Measurements from ENCODE around the gene SIL1. TPM values are rescaled to one million over a fixed set of nuclear protein-coding genes. Genes with fewer than 3 reads are reported as not detected.

Gene SIL1
- total and polyA plus RNA-seq, 9 of the 15 experiments (the other 6 are each of a cell fraction or from before 2014, with no cell fraction given), result 1.3 to 30.5 (median 18.1) TPM

DNA sequence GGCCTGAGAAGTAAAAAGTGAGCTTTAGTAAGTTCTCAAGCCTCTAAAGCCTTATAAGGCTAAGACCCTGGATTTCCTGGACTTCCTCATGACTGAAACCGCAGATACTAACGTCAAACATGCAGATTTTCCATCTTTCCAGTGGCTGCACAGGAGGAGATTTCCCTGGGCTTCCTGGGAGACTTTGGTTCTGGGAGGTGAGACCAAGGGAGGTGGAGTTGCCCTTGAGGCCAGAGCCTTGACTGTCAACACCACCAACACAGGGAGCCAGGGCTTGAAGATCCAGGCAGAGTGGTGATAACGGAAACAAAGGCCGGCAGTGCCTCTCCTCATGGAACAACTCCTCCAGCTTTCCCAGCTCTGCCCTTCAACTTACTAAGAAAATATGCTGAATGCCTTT, 178.3 kb downstream of the SIL1 start (continued):
- no peak for TF ChIP-seq ERF (CRISPR knock-in tag; IDR thresholded peaks at IDR 0.05)

DNA sequence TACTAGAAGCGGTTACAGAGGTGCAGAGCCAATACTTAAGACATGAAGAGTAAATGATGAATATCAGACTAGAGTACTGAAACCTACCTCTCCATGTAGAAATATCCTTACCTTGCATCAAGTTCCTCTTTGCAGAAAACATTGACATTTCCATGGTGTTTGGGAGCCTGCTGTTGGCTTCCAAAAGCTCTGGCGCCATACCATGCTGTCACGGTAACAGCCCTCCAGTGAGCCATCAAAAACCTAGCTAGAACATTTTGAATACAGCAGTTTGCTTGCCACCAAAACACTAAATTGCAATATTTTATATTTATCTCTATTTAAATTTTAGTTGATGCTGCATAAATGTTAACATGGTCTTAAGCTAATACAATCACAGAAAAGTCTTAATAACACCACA, 179.0 kb downstream of the SIL1 start:
- BruUV-seq (replicated peaks), result no TSS peak
- no peaks in the 10 kb centered on the region for H4K20me1 ChIP-seq (replicated peaks; ENCODE audit: control insufficient read depth, insufficient read depth, low read length)
- WGBS (ENCODE audit: insufficient coverage, low coverage, missing lambda C conversion rate), result 90% methylated on average over 3 of the region's 3 CpGs
- TF ChIP-seq ZNF57 (CRISPR knock-in tag; IDR thresholded peaks at IDR 0.05), result no peak
- TF ChIP-seq ZNF436 (CRISPR knock-in tag; IDR thresholded peaks at IDR 0.05), result no peak
- TF ChIP-seq EWSR1 (IDR thresholded peaks at IDR 0.05; ENCODE audit: borderline replicate concordance, low read depth, partially characterized antibody), result no peak
- no peak for TF ChIP-seq POLR2AphosphoS5 (IDR thresholded peaks at IDR 0.05; ENCODE audit: control insufficient read depth, insufficient read depth, low read depth, low read length)
- no peak for TF ChIP-seq MCM7 (IDR thresholded peaks at IDR 0.05)
- TF ChIP-seq, protein P1, sequence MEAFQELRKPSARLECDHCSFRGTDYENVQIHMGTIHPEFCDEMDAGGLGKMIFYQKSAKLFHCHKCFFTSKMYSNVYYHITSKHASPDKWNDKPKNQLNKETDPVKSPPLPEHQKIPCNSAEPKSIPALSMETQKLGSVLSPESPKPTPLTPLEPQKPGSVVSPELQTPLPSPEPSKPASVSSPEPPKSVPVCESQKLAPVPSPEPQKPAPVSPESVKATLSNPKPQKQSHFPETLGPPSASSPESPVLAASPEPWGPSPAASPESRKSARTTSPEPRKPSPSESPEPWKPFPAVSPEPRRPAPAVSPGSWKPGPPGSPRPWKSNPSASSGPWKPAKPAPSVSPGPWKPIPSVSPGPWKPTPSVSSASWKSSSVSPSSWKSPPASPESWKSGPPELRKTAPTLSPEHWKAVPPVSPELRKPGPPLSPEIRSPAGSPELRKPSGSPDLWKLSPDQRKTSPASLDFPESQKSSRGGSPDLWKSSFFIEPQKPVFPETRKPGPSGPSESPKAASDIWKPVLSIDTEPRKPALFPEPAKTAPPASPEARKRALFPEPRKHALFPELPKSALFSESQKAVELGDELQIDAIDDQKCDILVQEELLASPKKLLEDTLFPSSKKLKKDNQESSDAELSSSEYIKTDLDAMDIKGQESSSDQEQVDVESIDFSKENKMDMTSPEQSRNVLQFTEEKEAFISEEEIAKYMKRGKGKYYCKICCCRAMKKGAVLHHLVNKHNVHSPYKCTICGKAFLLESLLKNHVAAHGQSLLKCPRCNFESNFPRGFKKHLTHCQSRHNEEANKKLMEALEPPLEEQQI (IDR thresholded peaks at IDR 0.05), result no peak
- TF ChIP-seq, protein P2, sequence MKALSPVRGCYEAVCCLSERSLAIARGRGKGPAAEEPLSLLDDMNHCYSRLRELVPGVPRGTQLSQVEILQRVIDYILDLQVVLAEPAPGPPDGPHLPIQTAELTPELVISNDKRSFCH (CRISPR knock-in tag; IDR thresholded peaks at IDR 0.05), result no peak
- TF ChIP-seq, protein P2 (tag; IDR thresholded peaks at IDR 0.05), result no peak
- no peak for TF ChIP-seq KDM4B (IDR thresholded peaks at IDR 0.05; ENCODE audit: borderline replicate concordance in 2 of 2, low read depth in 1 of 2)
- TF ChIP-seq, protein P3, sequence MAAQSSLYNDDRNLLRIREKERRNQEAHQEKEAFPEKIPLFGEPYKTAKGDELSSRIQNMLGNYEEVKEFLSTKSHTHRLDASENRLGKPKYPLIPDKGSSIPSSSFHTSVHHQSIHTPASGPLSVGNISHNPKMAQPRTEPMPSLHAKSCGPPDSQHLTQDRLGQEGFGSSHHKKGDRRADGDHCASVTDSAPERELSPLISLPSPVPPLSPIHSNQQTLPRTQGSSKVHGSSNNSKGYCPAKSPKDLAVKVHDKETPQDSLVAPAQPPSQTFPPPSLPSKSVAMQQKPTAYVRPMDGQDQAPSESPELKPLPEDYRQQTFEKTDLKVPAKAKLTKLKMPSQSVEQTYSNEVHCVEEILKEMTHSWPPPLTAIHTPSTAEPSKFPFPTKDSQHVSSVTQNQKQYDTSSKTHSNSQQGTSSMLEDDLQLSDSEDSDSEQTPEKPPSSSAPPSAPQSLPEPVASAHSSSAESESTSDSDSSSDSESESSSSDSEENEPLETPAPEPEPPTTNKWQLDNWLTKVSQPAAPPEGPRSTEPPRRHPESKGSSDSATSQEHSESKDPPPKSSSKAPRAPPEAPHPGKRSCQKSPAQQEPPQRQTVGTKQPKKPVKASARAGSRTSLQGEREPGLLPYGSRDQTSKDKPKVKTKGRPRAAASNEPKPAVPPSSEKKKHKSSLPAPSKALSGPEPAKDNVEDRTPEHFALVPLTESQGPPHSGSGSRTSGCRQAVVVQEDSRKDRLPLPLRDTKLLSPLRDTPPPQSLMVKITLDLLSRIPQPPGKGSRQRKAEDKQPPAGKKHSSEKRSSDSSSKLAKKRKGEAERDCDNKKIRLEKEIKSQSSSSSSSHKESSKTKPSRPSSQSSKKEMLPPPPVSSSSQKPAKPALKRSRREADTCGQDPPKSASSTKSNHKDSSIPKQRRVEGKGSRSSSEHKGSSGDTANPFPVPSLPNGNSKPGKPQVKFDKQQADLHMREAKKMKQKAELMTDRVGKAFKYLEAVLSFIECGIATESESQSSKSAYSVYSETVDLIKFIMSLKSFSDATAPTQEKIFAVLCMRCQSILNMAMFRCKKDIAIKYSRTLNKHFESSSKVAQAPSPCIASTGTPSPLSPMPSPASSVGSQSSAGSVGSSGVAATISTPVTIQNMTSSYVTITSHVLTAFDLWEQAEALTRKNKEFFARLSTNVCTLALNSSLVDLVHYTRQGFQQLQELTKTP (IDR thresholded peaks at IDR 0.05; ENCODE audit: low read depth in 1 of 2, partially characterized antibody in 2 of 2), result no peak
- TF ChIP-seq, protein P4, sequence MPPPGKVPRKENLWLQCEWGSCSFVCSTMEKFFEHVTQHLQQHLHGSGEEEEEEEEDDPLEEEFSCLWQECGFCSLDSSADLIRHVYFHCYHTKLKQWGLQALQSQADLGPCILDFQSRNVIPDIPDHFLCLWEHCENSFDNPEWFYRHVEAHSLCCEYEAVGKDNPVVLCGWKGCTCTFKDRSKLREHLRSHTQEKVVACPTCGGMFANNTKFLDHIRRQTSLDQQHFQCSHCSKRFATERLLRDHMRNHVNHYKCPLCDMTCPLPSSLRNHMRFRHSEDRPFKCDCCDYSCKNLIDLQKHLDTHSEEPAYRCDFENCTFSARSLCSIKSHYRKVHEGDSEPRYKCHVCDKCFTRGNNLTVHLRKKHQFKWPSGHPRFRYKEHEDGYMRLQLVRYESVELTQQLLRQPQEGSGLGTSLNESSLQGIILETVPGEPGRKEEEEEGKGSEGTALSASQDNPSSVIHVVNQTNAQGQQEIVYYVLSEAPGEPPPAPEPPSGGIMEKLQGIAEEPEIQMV (tag; conservative IDR thresholded peaks at IDR 0.05; ENCODE audit: low read depth), result no peak
- no peak for TF ChIP-seq HIVEP1 (CRISPR knock-in tag; IDR thresholded peaks at IDR 0.05)

More for the DNA sequence above, 179.0 kb downstream of the SIL1 start:
- no peak overlapping the region for H3K9ac ChIP-seq (ENCODE audit: insufficient read depth in 1 of 2, low read depth in 2 of 2, low read length in 2 of 2)
- H3K9me1 ChIP-seq (ENCODE audit: control insufficient read depth, insufficient read depth, low read length), result no peaks in the 10 kb centered on the region
- DNase-seq (ENCODE audit: extremely low read depth in 1 of 4, low spot score in 3 of 4) (no peak), ATAC-seq (no peak), FAIRE-seq (no peak)
- no peaks in the 10 kb centered on the region; the same call in 2 of the 3 replicates for H3K36me3 ChIP-seq (ENCODE audit: control insufficient read depth, insufficient read depth, low read length)
- H3K79me2 ChIP-seq (ENCODE audit: control insufficient read depth, insufficient read depth, low read length), result no peaks in the 10 kb centered on the region
- no peaks in the 10 kb centered on the region for H3K27me3 ChIP-seq (ENCODE audit: control insufficient read depth in 2 of 2, insufficient read depth in 2 of 2, low read length in 2 of 2)
- POLR2A ChIA-PET, result interaction anchor here (0.9 kb wide), 2 partner anchors 9 to 12 kb away, joined by 3 read pairs; no protein-coding TSS in a partner anchor
- intact Hi-C loops (cut with micrococcal nuclease) (no loop called here), in situ Hi-C loops (cut with MboI) (no loop called here)
- no peak overlapping the region for H2AFZ ChIP-seq (ENCODE audit: low read depth, low read length)
- H3K4me1 ChIP-seq (replicated peaks in 1 of 2; ENCODE audit: control insufficient read depth in 2 of 2, insufficient read depth in 2 of 2, low read length in 2 of 2), result no peaks in the 10 kb centered on the region
- no peak overlapping the region for H3K4me3 ChIP-seq
- CTCF ChIA-PET (ENCODE audit: low intra/inter-chr PET ratio), result no interaction called here
- no peak overlapping the region for H3K4me2 ChIP-seq (ENCODE audit: insufficient read depth, low read length)
- H3K27ac ChIP-seq (ENCODE audit: extremely low read depth, low read depth, low read length), result no peak overlapping the region
- no peaks in the 10 kb centered on the region for H3K9me3 ChIP-seq (replicated peaks; ENCODE audit: control insufficient read depth, insufficient read depth, low read depth, low read length)
